Lower leg skin (tissue), 4 donors: Measurements from ENCODE around the gene NKX6-2. TPM values are rescaled to one million over a fixed set of nuclear protein-coding genes. Genes with fewer than 3 reads are reported as not detected.
A peak's percentile ranks its signal among the peaks of the same experiment; 100 is the strongest.

Experiments
- DNase-seq, 2 donors: peaks; one replicate each; pipeline ENCODE4 v3.0.0-alpha.2; 2019; ENCODE audit warnings: low spot score in 2 of 2
- H3K4me3 ChIP-seq: fragments of 200-600 bp; sonication (generic); 2 replicates; pipeline ENCODE4 v1.5.1; 2017; ENCODE audit warnings: mild to moderate bottlenecking, low read depth; ENCODE audit not compliant: poor library complexity, severe bottlenecking
- POLR2A ChIP-seq, 2 donors: fragments of 450-650 bp; IDR thresholded peaks; one replicate each; pipeline ENCODE4 v1.6.1; 2016 to 2017; ENCODE audit warnings: antibody characterized with exemption in 2 of 2, mild to moderate bottlenecking in 1 of 2, moderate library complexity in 1 of 2
- WGBS, 2 donors: methylation state at CpG; one replicate each; pipeline ENCODE4 v1.1.5; 2018; 5-methylcytosine and 5-hydroxymethylcytosine counted together
- intact Hi-C: fragments of 100-400 bp; cut with DNase I; formaldehyde crosslinking; loops from one replicate; pipeline ENCODE4 v1.15.0; 2023; ENCODE audit warnings: low total_unique reads
- total RNA-seq, 4 donors: library from RNA; depleted of rRNA; stranded (reverse); fragments of >200 nt; gene quantifications; one replicate each; pipeline ENCODE4 v1.1.0, GENCODE V29; 2016
- TF ChIP-seq, protein P1 (sequence below), 3 donors: fragments of 450-650 bp; IDR thresholded peaks; one replicate each; pipeline ENCODE4 v1.5.1; 2016; ENCODE audit warnings: antibody characterized with exemption in 3 of 3, mild to moderate bottlenecking in 3 of 3, moderate library complexity in 2 of 3

Gene NKX6-2
- total RNA-seq, 4 donors from 2014 or later, result not detected

DNA sequence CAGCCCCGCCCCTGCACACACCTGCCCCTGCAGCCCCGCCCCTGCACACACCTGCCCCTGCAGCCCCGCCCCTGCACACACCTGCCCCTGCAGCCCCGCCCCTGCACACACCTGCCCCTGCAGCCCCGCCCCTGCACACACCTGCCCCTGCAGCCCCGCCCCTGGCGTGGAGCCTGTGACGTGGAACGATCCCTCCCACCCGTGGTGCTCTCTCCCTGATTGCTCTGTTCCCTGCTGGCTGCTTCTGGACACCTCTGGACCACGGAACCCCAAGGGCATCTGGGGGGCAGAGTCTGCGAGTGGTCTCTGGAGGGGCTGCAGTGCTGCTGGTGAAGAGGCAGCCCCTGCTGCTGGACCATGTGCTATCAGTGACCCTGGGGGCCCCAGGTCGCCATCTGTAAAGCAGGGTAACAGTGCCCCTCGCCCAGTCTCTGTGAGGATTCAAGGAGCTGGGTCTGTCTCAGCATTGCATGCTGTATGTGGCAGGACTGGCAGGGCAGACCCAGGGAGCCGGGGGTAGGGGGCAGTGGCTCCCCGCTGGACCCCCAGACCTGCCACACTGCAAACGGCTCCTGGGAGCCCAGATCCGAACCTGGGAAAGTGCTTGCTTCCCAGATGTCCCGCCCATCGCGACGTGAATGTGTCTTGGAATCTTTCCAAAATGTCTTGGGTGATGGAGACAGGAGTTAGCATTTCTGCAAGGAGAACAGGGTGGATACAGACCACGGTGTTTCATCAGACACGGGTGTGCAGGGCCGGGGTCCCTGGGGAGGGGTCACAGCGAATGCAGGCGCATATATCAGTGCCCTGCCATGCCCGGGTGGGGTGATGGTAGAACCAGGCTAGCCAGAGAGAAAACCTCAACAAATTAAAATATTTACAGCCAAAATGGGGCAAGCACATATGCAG, 27.9 kb upstream of the NKX6-2 start:
- H3K4me3 ChIP-seq, result no peak overlapping the region
- DNase-seq, result peak in 1 of 2 donors; percentile 65
- 56% methylated on average over 19 to 22 of the region's 28 CpGs for WGBS, 2 donors
- intact Hi-C loops, result no loop called here
- TF ChIP-seq POLR2A (IDR thresholded peaks at IDR 0.05), result no peak
- TF ChIP-seq, protein P1, sequence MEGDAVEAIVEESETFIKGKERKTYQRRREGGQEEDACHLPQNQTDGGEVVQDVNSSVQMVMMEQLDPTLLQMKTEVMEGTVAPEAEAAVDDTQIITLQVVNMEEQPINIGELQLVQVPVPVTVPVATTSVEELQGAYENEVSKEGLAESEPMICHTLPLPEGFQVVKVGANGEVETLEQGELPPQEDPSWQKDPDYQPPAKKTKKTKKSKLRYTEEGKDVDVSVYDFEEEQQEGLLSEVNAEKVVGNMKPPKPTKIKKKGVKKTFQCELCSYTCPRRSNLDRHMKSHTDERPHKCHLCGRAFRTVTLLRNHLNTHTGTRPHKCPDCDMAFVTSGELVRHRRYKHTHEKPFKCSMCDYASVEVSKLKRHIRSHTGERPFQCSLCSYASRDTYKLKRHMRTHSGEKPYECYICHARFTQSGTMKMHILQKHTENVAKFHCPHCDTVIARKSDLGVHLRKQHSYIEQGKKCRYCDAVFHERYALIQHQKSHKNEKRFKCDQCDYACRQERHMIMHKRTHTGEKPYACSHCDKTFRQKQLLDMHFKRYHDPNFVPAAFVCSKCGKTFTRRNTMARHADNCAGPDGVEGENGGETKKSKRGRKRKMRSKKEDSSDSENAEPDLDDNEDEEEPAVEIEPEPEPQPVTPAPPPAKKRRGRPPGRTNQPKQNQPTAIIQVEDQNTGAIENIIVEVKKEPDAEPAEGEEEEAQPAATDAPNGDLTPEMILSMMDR (IDR thresholded peaks at IDR 0.05), result no peak

DNA sequence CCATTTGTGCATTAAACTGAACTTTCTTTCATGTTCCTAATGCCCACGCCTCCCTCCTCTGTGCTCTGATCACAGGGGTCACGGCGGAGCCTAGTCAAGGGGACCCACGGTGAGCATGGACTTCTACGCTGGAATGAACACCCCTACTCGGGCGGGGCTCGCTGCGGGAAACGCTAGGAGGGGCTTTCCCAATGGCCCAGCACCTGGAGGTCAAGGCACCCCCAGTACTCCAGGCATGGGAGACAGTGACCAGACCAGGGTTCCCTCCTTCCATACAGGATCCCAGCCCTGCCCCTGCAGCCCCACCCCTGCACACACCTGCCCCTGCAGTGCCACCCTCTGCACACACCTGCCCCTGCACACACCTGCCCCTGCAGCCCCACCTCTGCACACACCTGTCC, 27.1 kb upstream of the NKX6-2 start:
- WGBS, 2 donors, result 80 to 85% methylated on average over 10 of the region's 10 CpGs
- DNase-seq, result peak in 1 of 2 donors; percentile 52
- no peak overlapping the region for H3K4me3 ChIP-seq
- intact Hi-C loops, result no loop called here
- TF ChIP-seq, protein P1 (IDR thresholded peaks at IDR 0.05), result no peak
- no peak for TF ChIP-seq POLR2A (IDR thresholded peaks at IDR 0.05)

DNA sequence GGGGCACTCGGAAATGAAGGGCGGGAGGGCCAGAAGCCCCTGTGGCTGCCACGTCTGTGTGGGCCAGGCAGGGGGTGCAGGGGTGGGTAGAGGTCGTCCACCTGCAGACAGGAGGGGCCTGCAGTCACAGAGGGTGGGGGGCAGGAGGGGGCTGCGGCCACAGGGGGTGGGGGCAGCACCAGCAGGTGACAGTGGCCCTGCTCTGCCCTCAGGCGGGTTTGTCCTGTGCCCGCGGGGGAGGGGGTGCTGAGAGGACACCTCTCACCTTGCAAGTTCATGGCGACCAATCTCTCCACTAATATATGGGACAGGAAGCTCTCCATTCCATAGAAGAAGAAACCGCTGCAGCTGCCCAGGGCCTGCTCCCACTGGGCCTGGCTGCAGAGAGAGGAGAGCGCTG, 26.6 kb upstream of the NKX6-2 start:
- peak in 1 of 2 donors; percentile 31 for DNase-seq
- intact Hi-C loops, result no loop called here
- H3K4me3 ChIP-seq, result no peak overlapping the region

DNA sequence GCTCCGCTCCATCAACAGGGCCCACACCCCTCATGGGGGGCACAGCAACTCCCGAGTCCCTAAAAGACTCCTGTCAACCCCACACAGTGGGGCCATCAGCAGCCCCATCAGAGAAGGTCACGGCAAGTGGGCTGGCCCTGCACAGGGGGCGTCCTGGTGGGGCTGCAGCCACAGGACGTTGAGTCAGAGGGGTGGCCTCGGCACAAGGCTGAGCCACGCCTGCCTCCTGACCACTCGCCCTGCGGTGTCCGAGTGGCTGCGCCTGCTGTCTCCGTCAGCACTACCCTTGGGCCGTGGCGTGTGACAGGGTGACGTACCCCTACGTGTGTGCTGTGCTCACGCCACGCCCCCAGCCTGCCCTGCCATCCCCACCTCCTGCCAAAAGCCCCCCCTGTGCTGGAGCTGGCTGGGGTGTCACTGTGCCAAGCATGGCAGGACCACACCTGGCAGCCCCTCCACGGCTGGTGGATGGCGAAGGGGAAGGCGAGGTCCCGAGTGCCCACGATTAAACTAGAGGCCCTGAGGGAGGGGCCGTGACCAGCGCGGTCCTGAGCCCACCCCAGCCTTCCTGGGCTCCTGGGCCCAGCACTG, 26.0 kb upstream of the NKX6-2 start:
- intact Hi-C loops, result no loop called here
- no peak overlapping the region for H3K4me3 ChIP-seq
- 80 to 81% methylated on average over 9 to 15 of the region's 26 CpGs for WGBS, 2 donors
- DNase-seq, result peak in 1 of 2 donors; percentile 70
- TF ChIP-seq POLR2A (IDR thresholded peaks at IDR 0.05), result no peak
- TF ChIP-seq, protein P1 (IDR thresholded peaks at IDR 0.05), result no peak

More for the DNA sequence above, 26.6 kb upstream of the NKX6-2 start:
- 75 to 76% methylated on average over 4 to 9 of the region's 11 CpGs for WGBS, 2 donors
- TF ChIP-seq, protein P1 (IDR thresholded peaks at IDR 0.05), result no peak
- no peak for TF ChIP-seq POLR2A (IDR thresholded peaks at IDR 0.05)

DNA sequence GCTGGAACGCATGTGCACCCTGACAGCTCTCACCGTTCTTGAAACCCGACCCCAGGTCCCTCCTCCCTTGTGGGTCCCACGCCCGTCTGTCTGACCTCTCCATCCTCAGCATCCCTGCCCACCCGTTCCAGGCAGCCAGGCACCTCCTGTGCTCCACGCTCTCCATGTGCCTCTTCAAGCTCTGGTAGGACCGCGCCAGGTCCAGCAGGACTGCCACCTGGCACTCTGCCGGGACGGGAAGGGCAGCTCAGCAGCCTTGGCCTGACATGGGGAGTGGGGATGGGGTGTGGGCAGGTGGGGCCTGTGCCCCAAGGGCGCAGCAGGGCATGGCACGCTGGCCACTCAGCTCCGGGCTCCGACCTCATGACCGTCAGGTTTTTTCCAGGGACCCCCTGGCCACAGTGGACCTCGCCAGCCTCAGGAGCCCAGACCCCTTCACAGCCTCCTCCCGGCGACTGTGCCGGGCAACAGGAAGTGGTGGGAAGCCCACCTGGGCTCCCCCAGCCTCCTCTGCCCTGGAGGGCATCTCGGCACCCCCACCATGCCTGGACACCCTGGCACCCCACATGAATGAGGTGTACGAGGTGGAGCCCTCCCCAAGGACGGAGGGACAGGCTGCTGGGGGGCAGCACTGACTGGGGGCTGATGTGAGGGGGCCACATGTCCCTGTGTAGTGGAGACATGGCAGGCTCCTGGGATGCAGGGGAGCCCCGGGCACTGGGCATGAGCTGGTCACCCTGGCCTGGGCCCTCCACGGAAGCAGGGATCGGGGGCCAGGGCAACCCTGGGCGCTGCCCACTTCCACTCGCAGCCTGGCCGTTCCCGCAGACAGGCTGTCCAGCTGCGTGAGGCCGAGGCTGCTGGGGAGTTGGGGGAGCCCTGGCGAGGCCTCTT, 25.1 kb upstream of the NKX6-2 start:
- peak in 1 of 2 donors; percentile 83 for DNase-seq
- TF ChIP-seq, protein P1 (IDR thresholded peaks at IDR 0.05), result no peak
- TF ChIP-seq POLR2A (IDR thresholded peaks at IDR 0.05), result no peak
- no peak overlapping the region for H3K4me3 ChIP-seq
- 65 to 68% methylated on average over 24 to 31 of the region's 33 CpGs for WGBS, 2 donors
- intact Hi-C loops, result no loop called here
